Heart right ventricle (tissue), 16 donors: ENCODE results near the gene AMN. TPM values are rescaled to one million over a fixed set of nuclear protein-coding genes. Genes with fewer than 3 reads are reported as not detected.
A peak's percentile ranks its signal among the peaks of the same experiment; 100 is the strongest.

Experiments
- ATAC-seq, 8 donors: fragments of 200-7000 bp; cut with Tn5 transposase; one replicate each; pipeline ENCODE4 v1.9.1; 2020; ENCODE audit warnings: mild to moderate bottlenecking in 8 of 8, moderate library complexity in 8 of 8, moderate number of reproducible peaks in 1 of 8
- DNase-seq, 2 donors: peaks; one replicate each; pipeline ENCODE4 v3.0.0-alpha.2; 2020
- H3K27ac ChIP-seq, 10 donors: fragments of 200-600 bp; sonication (generic) in 2 of 10; one replicate each; pipeline versions ENCODE4 v1.5.0 to v1.8.0; 2020 to 2022; ENCODE audit warnings: mild to moderate bottlenecking in 3 of 10
- H3K27me3 ChIP-seq, 7 donors: fragments of 200-600 bp; one replicate each; pipeline ENCODE4 v1.8.0; 2021 to 2022; ENCODE audit warnings: mild to moderate bottlenecking in 2 of 7
- H3K36me3 ChIP-seq, 9 donors: fragments of 200-600 bp; sonication (generic) in 1 of 9; one replicate each; pipeline versions ENCODE4 v1.5.0 to v1.8.0; 2020 to 2022; ENCODE audit warnings: mild to moderate bottlenecking in 2 of 9
- H3K4me1 ChIP-seq, 9 donors: fragments of 200-600 bp; sonication (generic) in 1 of 9; one replicate each; pipeline versions ENCODE4 v1.5.0 to v1.8.0; 2020 to 2022; ENCODE audit warnings: mild to moderate bottlenecking in 4 of 9
- H3K4me3 ChIP-seq, 10 donors: fragments of 200-600 bp; sonication (generic) in 2 of 10; one replicate each; pipeline versions ENCODE4 v1.5.0 to v1.8.0; 2020 to 2022; ENCODE audit warnings: mild to moderate bottlenecking in 7 of 10, moderate library complexity in 2 of 10
- H3K9me3 ChIP-seq, 11 donors: fragments of 200-600 bp in 10 of 11; sonication (generic) in 2 of 11; one replicate each; pipeline versions ENCODE4 v1.5.0 to v1.8.0; 2013 to 2022; ENCODE audit warnings: mild to moderate bottlenecking in 2 of 11, control low read depth in 1 of 11, moderate library complexity in 1 of 11
- WGBS, 2 donors: extraction: QIAGEN DNeasy Blood & Tissue Kit; methylation state at CpG; one replicate each; pipeline ENCODE4 v1.1.7; 2013; ENCODE audit warnings: inconsistent platforms in 1 of 2; 5-methylcytosine and 5-hydroxymethylcytosine counted together
- intact Hi-C, 10 donors: fragments of 100-400 bp; cut with DNase I; formaldehyde crosslinking; loops; one replicate each; pipeline versions ENCODE4 v1.11.1 to v1.14.2; 2022
- polyA plus RNA-seq, 2 donors: library from polyadenylated mRNA; stranded (reverse); fragments of 200-250 nt; gene quantifications; one replicate each; pipeline ENCODE4 v1.2.3, GENCODE V29; 2013
- total RNA-seq, 10 donors: library from RNA; stranded (reverse); fragmentation: NEBNext Ultra II Directional in 3 of 10; extraction: Animal tissue kit (Norgen Biotek cat#: 25700) in 3 of 10; gene quantifications; one replicate each; pipeline versions ENCODE4 v1.2.1 to v1.2.4, GENCODE V29; 2021 to 2023
- TF ChIP-seq, protein P1 (sequence below), 9 donors: fragments of 200-600 bp; sonication (generic) in 2 of 9; IDR thresholded peaks; one replicate each; pipeline versions ENCODE4 v1.5.0 to v1.8.0; 2021 to 2022; ENCODE audit warnings: antibody characterized with exemption in 9 of 9, mild to moderate bottlenecking in 5 of 9, moderate library complexity in 1 of 9
- donor health status: Arrhythmogenic right ventricular cardiomyopathy.
- donor health status: ischemic (EF 13 %, LVEDD 7.1; RV severe dilation, severe dysfunction).
- donor health status: healthy with polysubstance abuse.
- donor health status: DM: no; HTN: yes; CAD: no.
- donor health status: DM: no; HTN: no; CAD: no.
- donor health status: ischemic (EF 25% LVEDD 6.9; RV normal size, moderate dysfunction).
- donor health status: ischemic (EF 25% LVEDD 5.7; RV mildly dilated, moderate dysfunction).
- donor health status: healthy.
- donor health status: DM: yes; HTN: yes; CAD: no.
- donor health status: Ischemic cardiomyopathy.
- donor health status: ischemic (EF 35%, LVEDD 5.7; RV mildly dilated, moderate dysfunction).
- donor health status: nonischemic (EF 11% LVEDD 7.7; RV severe dilation, severe dysfunction).
- donor health status: DM: yes; HTN: yes; CAD: no.
- donor health status: PGD.
- donor health status: ischemic (EF 29% LVEDD 5.4; RV normal size, mild dysfunction).
- donor health status: nonischemic (EF 23%, LVEDD 6.1; RV moderate dilation, normal function).

Gene AMN
- total and polyA plus RNA-seq, 12 donors: 0.15 to 0.40 (median 0.17) TPM; not detected in 9

GRCh38 chr14:102939329-102939728, 16.9 kb downstream of the AMN start:
- Histone ChIP-seq H3K36me3 (peaks cover 0 to 100% (median 54%) of the 10 kb centered on the region in 9 donors), H3K27me3 (no peaks in the 10 kb centered on the region), H3K4me3 (no peak overlapping the region), H3K27ac (no peak overlapping the region), H3K9me3 (no peaks in the 10 kb centered on the region), H3K4me1 (peaks cover 0 to 8% (median 3%) of the 10 kb centered on the region in 9 donors)
- intact Hi-C loops: no loop called here
- ATAC-seq: peak in 1 of 8 donors; percentile 48
- WGBS, 2 donors: 97% methylated on average over 18 of the region's 18 CpGs
- no peak for DNase-seq
- TF ChIP-seq, protein P1, sequence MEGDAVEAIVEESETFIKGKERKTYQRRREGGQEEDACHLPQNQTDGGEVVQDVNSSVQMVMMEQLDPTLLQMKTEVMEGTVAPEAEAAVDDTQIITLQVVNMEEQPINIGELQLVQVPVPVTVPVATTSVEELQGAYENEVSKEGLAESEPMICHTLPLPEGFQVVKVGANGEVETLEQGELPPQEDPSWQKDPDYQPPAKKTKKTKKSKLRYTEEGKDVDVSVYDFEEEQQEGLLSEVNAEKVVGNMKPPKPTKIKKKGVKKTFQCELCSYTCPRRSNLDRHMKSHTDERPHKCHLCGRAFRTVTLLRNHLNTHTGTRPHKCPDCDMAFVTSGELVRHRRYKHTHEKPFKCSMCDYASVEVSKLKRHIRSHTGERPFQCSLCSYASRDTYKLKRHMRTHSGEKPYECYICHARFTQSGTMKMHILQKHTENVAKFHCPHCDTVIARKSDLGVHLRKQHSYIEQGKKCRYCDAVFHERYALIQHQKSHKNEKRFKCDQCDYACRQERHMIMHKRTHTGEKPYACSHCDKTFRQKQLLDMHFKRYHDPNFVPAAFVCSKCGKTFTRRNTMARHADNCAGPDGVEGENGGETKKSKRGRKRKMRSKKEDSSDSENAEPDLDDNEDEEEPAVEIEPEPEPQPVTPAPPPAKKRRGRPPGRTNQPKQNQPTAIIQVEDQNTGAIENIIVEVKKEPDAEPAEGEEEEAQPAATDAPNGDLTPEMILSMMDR (IDR thresholded peaks at IDR 0.05): no peak

DNA sequence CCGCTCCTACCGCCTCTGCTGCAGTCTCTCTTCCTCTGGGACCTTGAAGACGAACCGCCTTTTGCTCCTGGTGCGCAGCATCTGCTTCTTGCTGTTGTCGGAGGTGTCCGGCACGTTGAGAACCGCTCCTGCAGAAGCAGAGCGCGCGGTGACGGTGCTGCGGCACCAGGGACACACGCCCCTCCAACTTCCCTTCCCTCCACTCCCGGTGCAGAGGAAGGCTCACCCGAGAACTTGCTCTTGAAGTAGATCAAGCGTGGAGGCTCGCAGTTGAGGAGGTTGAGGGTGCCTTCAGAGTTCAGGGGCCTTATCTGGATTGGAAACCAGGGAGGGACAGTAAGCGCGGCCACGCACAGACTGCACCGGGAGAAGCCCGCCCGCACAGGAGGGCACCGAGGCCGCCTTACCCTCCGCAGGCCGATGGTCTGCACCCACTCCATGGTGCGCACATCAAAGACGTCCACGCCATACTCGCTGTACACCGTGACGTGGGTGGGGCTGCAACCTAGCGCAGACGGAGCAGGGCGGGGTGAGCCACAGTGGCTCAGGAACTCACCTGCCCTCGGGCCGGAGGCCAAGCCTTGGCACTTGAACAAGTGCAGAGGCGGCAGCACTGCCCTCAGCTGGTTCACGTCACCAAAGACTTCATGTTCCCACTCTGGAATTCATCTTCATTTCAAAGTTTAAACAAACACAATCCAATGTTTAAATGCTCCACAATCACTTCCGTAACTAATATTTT, 17.5 kb downstream of the AMN start:
- Histone ChIP-seq H3K9me3 (no peaks in the 10 kb centered on the region), H3K36me3 (peaks cover 0 to 100% (median 59%) of the 10 kb centered on the region in 9 donors), H3K4me1 (peaks cover 0 to 8% (median 3%) of the 10 kb centered on the region in 9 donors), H3K27ac (no peak overlapping the region), H3K4me3 (no peak overlapping the region), H3K27me3 (no peaks in the 10 kb centered on the region)
- ATAC-seq: peak in 4 of 8 donors; percentile 4 to 22 (median 14)
- DNase-seq: no peak
- TF ChIP-seq, protein P1 (IDR thresholded peaks at IDR 0.05): no peak
- WGBS, 2 donors: 91 to 92% methylated on average over 43 of the region's 43 CpGs
- intact Hi-C loops: loop anchor here in 1 of 10 donors (5.0 kb wide), 1 partner anchor 1962 kb away; no protein-coding TSS in a partner anchor

- DNase-seq (no peak), ATAC-seq (no peak)
- TF ChIP-seq, protein P1 (IDR thresholded peaks at IDR 0.05): no peak
- H3K4me3 ChIP-seq: no peak overlapping the region
- no peaks in the 10 kb centered on the region for H3K9me3 ChIP-seq
- H3K36me3 ChIP-seq: peaks cover 0 to 100% (median 68%) of the 10 kb centered on the region in 9 donors
- peaks cover 0 to 8% (median 3%) of the 10 kb centered on the region in 9 donors for H3K4me1 ChIP-seq
- intact Hi-C loops: loop anchor here in 1 of 10 donors (5.0 kb wide), 1 partner anchor 1961 kb away; no protein-coding TSS in a partner anchor
- H3K27me3 ChIP-seq: no peaks in the 10 kb centered on the region
- 84 to 85% methylated on average over 19 of the region's 19 CpGs for WGBS, 2 donors
- no peak overlapping the region for H3K27ac ChIP-seq
Observed at GRCh38 chr14:102940729-102941362, 18.4 kb downstream of the AMN start.

- Histone ChIP-seq H3K27me3 (no peaks in the 10 kb centered on the region), H3K27ac (no peak overlapping the region), H3K4me1 (peaks cover 0 to 8% (median 3%) of the 10 kb centered on the region in 9 donors), H3K36me3 (peaks cover 6 to 100% (median 75%) of the 10 kb centered on the region in 9 donors), H3K9me3 (no peaks in the 10 kb centered on the region), H3K4me3 (no peak overlapping the region)
- WGBS, 2 donors: 63 to 70% methylated on average over 10 of the region's 10 CpGs
- intact Hi-C loops: loop anchor here in 1 of 10 donors (5.0 kb wide), 1 partner anchor 1961 kb away; no protein-coding TSS in a partner anchor
- DNase-seq (no peak), ATAC-seq (peak in 1 of 8 donors; percentile 24)
- TF ChIP-seq, protein P1 (IDR thresholded peaks at IDR 0.05): no peak
Observed at GRCh38 chr14:102941419-102942011, 19.1 kb downstream of the AMN start.
